C1 segment of cervical spinal cord (tissue), 14 donors: ENCODE results near the gene C17orf67.
A peak's percentile ranks its signal among the peaks of the same experiment; 100 is the strongest.
"Not testable (repeated sequence)": the region's sequence is repeated elsewhere in the genome, so short reads cannot be mapped to it uniquely, and the experiment has no call there.

Experiments used
- DNase-seq, 14 donors: peaks; one replicate each; lab custom pipeline; 2025; lab: John Stamatoyannopoulos, UW

Gene C17orf67

GRCh38 chr17:56773124-56773523 lies 60.6 kb downstream of the C17orf67 start:
- no peak for DNase-seq

GRCh38 chr17:56772442-56772841 lies 61.3 kb downstream of the C17orf67 start:
- DNase-seq = no peak

GRCh38 chr17:56771975-56772374 lies 61.7 kb downstream of the C17orf67 start:
- DNase-seq = no peak

- no peak for DNase-seq
Measured at GRCh38 chr17:56771563-56771962, 62.2 kb downstream of the C17orf67 start.

- no peak for DNase-seq
Measured at GRCh38 chr17:56770427-56770826, 63.3 kb downstream of the C17orf67 start.

- DNase-seq = no peak
Measured at GRCh38 chr17:56765449-56765848, 68.3 kb downstream of the C17orf67 start.

- DNase-seq = no peak
Measured at GRCh38 chr17:56762988-56763387, 70.7 kb downstream of the C17orf67 start.

- DNase-seq = no peak
Measured at GRCh38 chr17:56762144-56762543, 71.6 kb downstream of the C17orf67 start.

- DNase-seq = no peak
Measured at GRCh38 chr17:56761387-56761786, 72.3 kb downstream of the C17orf67 start.

GRCh38 chr17:56757611-56758010 lies 76.1 kb downstream of the C17orf67 start:
- DNase-seq = not testable (repeated sequence)

GRCh38 chr17:56756536-56756935 lies 77.2 kb downstream of the C17orf67 start:
- no peak for DNase-seq

GRCh38 chr17:56755310-56755709 lies 78.4 kb downstream of the C17orf67 start:
- DNase-seq = no peak

- DNase-seq = no peak
Measured at GRCh38 chr17:56754523-56755208, 79.1 kb downstream of the C17orf67 start.

- no peak for DNase-seq
Measured at GRCh38 chr17:56752263-56752836, 81.4 kb downstream of the C17orf67 start.

GRCh38 chr17:56751145-56751738 lies 82.5 kb downstream of the C17orf67 start:
- DNase-seq = peak in 1 of 14 donors; percentile 9

- no peak for DNase-seq
Measured at GRCh38 chr17:56744721-56745120, 89.0 kb downstream of the C17orf67 start.

- no peak for DNase-seq
Measured at GRCh38 chr17:56742601-56743000, 91.1 kb downstream of the C17orf67 start.
